GM19395 (cell line): ENCODE results near the gene CCDC187.

Experiments used
- ATAC-seq: cut with Tn5 transposase; IDR thresholded peaks from one replicate; pipeline ENCODE4 v1.9.1; 2021; ENCODE audit warnings: mild to moderate bottlenecking, moderate library complexity; ENCODE audit not compliant: unreplicated experiment

The CCDC187 gene

DNA sequence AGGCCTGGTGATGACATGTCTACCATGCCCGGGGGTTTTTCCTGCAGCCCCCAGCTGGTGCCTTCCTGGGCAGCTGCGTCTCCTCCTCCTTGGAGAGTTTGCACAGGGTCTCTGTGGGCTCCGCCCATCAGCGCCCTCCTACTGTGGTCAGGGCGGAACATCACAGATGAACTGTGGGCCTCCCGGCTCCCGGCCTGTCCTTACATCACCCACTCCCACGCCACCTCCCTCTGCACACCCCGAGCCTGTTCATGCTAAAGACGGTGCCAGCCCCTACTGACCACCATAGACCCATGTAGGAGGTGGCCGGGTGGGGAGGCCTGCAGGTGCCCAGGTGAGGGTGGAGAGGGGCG lies 36.0 kb upstream of the CCDC187 start:
- ATAC-seq, result no peak

DNA sequence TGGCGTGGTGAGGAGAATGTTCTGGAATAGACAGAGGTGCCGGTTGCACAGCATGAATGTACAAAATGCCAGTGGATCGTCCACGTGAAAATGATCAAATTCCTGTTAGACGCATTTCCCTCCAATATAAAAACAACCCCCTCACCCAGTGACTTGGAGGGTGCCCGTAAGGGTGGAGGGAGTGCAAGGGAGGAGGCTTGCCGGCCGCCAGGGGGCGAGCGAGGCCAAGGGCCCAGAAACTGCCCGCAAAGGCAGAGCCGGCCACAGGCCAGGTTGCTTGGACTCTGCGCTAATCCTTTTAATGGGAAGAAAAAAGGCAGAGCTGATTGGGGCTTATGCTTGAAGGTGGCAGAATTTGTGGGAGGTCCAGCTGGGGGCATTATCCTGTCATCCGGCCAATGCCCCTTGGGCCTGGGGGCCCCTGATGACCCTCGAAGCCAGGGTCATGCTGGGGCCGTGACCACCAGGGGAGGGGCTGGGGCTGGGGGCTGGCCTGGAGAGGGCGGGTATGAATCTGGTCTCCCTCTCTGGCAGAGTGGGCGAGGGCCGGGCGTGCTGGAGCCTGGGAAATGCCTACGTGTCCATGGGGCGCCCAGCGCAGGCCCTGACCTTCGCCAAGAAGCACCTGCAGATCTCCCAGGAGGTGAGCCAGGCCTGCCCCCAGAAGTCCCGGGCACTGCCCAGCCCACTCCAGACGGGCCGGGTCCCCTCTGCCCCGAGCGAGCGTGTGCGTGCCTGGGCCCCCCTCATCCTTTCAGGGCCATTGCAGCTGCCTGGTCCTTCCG lies 35.5 kb upstream of the CCDC187 start:
- ATAC-seq, result no peak

- ATAC-seq, result no peak
These were observed 34.6 kb upstream of the CCDC187 start for GRCh38 chr9:136338511-136338910.

DNA sequence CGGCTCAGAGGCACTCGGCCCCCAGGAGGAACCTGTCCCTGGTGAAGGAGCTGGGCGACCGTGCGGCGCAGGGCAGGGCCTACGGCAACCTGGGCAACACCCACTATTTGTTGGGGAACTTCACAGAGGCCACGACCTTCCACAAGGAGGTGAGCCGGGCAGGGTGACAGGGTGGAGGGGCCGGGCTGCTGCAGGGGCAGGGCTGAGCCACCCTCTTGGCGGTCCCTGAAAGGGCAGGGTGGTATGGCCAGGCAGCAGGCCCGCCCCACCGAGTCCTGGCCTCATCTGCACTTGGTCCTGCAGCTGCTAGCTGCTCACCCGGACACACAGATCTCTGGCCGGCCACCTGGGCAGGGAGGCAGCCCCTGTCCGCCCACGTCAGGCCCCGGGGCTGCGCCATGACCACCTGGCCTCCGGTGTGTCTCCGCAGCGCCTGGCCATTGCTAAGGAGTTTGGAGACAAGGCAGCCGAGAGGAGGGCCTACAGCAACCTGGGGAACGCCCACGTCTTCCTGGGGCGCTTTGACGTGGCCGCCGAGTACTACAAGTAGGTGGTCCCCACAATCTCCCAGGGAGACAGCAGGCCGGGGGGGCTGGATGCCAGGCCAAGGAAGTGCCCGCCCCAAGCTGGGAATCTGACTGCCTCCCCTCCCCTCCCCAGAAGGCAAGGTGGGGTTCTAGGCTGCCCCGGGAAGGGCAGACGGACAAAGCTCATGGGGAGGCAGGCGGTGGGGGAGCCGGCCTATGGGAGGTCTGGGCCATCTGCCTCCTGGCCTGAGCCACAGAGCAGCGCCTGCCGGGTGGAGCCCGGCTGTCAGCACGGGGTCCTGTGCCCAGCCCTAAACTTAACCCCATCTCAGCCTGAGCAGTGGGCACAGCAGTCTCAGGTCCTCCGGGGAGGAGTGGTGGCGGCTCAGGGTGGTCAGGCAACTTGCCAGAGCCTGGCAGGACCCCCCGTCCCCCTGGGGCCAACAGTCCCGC lies 33.8 kb upstream of the CCDC187 start:
- no peak for ATAC-seq

DNA sequence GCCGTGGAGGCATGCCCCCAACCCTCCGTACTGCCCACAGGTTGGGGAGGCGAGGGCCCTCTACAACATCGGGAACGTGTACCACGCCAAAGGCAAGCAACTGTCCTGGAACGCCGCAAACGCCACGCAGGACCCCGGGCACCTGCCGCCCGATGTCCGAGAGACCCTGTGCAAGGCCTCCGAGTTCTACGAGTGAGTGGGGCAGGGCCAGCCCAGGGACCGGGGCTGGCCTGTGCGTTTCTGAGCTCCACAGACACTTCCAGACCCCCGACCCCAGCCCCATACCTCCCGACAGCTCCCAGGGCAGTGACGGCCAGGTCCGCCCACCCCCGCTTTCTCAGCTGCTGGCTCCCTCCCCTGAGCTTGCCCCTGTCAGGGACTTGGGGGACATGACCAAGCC lies 33.0 kb upstream of the CCDC187 start:
- no peak for ATAC-seq

DNA sequence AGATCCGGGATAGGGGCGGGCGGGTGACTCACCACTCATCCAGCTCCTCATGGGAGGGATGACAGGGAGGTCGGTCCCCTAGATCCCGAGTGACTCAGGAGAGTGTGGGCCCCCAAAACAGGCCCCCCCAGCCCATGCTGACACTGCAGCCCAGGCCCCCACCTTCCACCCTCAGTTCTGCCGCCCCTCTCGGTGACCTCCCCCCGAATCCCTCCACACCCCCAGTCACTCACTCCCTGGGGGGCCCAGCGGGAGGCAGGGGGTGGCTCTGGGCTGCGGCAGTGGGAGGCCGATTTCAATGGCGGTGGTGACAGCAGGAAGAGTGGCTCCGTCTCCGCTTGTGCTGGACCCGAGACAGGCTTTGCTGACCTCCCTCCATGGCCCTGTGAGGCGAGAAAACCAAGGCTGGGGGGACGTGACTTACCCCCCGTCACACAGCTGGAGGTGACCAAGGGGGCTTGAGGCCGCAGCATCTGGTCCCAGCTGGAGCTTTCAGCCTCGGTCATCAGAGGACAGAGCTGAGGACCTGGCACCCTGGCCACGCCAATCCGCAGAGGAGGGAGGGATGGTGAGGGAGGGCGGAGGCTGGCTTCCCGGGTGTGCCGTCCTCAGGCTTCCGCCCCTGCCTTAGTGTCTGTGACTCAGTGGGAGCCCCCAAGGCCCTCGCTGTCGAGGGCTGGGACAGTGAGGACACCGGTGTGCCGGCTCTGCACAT lies 32.4 kb upstream of the CCDC187 start:
- ATAC-seq, result no peak

- ATAC-seq, result no peak
These were observed 31.6 kb upstream of the CCDC187 start for GRCh38 chr9:136335296-136336155.

- no peak for ATAC-seq
These were observed 30.6 kb upstream of the CCDC187 start for GRCh38 chr9:136334541-136334940.

GRCh38 chr9:136333486-136333885 lies 29.6 kb upstream of the CCDC187 start:
- no peak for ATAC-seq

DNA sequence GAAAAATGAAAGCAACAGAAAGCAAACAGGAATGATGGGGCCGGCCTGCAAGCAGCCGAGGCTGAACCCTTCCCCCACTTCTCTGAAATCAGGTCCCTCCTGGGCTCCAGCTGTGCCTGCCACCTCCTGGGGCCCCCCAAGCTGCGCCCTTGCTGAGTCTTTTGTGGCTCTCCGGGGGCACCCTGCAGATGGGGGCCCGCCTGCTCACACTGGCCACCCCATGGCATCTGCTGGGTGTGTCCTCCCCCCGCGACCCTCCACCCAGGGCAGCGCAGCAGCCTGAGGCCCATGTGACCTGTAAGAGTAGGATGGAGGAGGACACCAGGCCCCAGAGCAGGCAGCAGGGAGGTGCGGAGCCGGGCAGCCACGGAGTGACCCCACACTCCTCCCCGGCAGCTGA lies 29.2 kb upstream of the CCDC187 start:
- ATAC-seq, result no peak

GRCh38 chr9:136332482-136332983 lies 28.6 kb upstream of the CCDC187 start:
- no peak for ATAC-seq

GRCh38 chr9:136331556-136332481 lies 27.9 kb upstream of the CCDC187 start:
- no peak for ATAC-seq

DNA sequence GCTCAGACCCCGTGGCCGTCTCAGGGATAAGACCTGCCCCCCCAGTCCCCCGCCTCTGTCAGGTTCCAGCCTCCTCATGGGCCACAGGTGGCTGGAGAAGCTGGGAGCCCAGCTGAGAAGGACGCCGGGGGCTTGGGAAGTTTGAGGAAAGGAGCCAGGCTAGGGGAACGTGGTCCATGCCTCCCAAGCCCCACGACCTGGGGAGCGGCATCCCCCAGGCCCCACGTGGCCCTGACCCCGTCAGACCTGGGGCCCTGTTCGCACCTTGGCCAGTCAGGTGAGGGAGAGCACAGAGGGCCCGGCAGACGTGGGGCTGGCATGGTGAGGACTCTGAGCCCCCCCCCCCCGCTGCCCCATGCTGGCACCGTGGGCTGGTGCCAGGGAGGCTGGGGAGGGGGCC lies 27.1 kb upstream of the CCDC187 start:
- ATAC-seq, result no peak

DNA sequence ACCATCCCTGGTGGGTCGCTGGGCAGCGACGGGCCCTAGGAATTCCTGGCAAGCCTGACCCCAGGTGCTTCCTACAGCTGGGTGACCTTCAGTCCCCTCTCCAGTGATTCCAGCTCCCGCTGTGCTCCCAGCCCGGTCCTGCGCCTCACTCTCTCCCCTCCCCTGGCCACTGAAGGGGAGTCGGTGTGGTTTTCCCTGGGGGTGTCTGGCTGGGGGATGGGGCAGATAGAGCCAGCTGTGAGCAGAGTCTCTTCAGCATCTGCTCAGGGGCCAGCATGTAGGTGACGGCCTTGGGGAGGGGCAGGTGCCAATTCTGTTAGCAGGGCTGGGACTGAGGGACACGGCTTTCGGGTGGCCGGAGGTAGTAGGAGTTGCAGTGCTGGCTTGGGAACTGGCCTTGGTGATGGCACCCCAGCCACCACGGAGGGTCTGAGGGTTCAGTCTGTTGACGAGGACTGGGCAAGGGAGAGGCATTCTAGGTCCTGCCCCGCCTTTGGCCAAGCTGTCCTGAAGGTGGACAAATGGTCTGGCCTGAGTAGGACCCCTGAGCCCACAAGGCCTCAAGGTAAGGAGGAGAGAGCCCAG lies 26.6 kb upstream of the CCDC187 start:
- ATAC-seq, result no peak

DNA sequence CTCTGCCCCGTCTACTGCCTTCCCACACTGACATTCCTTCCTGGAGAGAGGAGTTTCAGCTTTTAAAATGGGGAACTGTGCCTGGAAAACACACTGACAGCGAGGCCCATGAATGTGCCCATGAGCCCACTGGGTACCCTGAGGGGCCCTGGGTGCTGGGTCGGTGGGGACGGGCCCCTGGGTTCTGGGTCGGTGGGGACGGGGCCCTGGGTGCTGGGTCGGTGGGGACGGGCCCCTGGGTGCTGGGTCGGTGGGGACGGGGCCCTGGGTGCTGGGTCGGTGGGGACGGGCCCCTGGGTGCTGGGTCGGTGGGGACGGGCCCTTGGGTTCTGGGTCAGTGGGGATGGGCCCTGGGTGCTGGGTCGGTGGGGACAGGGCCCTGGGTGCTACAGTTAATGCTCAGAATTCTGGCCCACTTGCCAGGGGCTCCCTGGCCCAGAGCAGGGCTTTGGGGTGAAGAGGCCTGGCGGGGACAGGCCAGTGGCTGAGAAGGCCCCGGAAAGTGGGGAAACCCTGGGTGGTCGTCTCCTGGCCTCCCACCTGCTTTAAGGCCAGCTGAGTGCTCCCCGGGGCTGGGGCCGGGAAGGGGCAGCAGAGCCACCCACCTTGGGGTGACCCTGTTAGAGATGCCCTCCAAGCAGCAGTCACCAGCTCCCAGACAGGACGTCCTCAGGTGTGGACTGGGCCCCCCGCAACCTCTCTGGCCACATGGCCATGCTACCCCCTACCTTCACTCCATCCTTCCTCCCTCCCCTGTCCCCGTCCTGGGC lies 25.9 kb upstream of the CCDC187 start:
- no peak for ATAC-seq

GRCh38 chr9:136329211-136329627 lies 25.3 kb upstream of the CCDC187 start:
- no peak for ATAC-seq

DNA sequence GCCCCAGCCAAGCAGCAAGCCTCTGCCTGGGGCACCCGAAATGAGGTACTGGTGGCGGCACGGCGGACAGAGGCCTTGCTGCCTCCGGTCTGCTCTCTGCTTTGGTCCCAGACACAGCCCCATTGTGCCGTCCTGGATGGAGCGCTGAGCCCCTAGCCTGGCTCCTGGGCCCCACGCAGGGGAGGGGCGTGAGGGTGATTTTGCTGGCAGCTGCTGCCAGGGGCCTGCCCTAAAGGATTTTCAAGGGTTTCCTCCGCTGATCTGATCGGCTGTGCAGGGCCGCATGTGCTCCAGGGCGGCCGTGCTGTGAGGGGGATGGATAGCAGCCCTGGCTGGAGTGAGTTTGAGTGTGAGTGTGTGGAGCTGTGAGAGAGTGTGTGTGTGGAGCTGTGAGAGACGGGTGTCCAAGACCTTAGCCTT lies 24.7 kb upstream of the CCDC187 start:
- no peak for ATAC-seq

DNA sequence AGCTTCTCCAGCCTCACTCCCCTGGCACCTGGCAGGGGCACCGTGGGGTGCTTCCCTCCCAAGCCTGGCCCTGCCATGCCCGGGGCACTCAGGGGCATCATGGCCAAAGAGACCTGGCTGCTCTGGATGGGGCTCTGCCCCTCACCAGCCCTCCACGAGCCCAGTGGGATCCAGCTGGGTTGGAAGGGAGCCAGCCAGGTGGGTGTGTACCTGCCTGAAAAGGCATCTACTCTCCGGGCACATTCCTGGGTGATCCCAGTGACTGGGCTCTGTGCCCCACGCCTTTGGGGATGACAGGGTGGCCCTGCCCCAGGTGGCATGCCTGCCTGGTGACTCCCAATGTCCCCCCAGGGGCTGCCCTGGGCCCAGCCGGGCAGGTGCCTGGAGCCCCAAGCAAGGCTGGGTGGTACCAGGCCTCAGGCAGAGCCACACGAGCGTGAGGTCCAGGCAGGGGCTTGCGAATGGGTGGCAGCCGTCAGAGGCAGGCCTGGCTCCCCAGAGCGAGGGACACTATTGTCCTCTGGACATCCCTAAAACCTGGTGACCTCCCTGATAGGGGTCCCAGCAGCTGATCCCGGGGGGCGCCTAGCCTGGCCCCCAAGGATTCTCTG lies 24.2 kb upstream of the CCDC187 start:
- no peak for ATAC-seq
